DND-41 (cell line): ENCODE results near the gene APBB2.

ENCODE experiments used
- ATAC-seq: fragments of 200-7000 bp; cut with Tn5 transposase; 3 replicates; pipeline ENCODE4 v1.9.1; 2021; ENCODE audit warnings: low read depth; ENCODE audit not compliant: insufficient read depth
- DNase-seq: peaks from one replicate; pipeline ENCODE4 v3.0.0-alpha.2; 2020
- H2AFZ ChIP-seq: 2 replicates; pipeline ENCODE4 v1.6.0; 2012; ENCODE audit warnings: low read depth, low read length
- H3K27ac ChIP-seq: 2 replicates; pipeline ENCODE4 v1.5.1; 2012; ENCODE audit warnings: low read length, inconsistent platforms
- H3K27me3 ChIP-seq: fragments of 200-600 bp; sonication (generic); 2 replicates; pipeline ENCODE4 v1.6.0; 2012; ENCODE audit warnings: low read length, mild to moderate bottlenecking, inconsistent platforms; ENCODE audit not compliant: insufficient read depth, poor library complexity
- H3K36me3 ChIP-seq: 2 replicates; pipeline ENCODE4 v1.5.1; 2012; ENCODE audit warnings: low read length, inconsistent platforms; ENCODE audit not compliant: insufficient read depth
- H3K4me1 ChIP-seq: 2 replicates; pipeline ENCODE4 v1.5.1; 2012; ENCODE audit warnings: mild to moderate bottlenecking, low read length; ENCODE audit not compliant: insufficient read depth
- H3K4me2 ChIP-seq: 2 replicates; pipeline ENCODE4 v1.6.0; 2012; ENCODE audit warnings: mild to moderate bottlenecking, moderate library complexity, low read length, inconsistent platforms; ENCODE audit not compliant: insufficient read depth
- H3K4me3 ChIP-seq, 2 experiments: fragments of 200-600 bp in 1 of 2; shearing (Covaris generic) in 1 of 2; 2 replicates each; pipeline ENCODE4 v1.5.1; 2012 to 2016; ENCODE audit warnings: inconsistent platforms in 2 of 2, low read length in 2 of 2, mild to moderate bottlenecking in 2 of 2, low read depth in 1 of 2, moderate library complexity in 1 of 2
- H3K79me2 ChIP-seq: 2 replicates; pipeline ENCODE4 v1.6.0; 2012; ENCODE audit warnings: low read length, inconsistent platforms; ENCODE audit not compliant: insufficient read depth
- H3K9ac ChIP-seq: 2 replicates; pipeline ENCODE4 v1.6.0; 2012; ENCODE audit warnings: low read depth, mild to moderate bottlenecking, inconsistent platforms, low read length, moderate library complexity
- H3K9me3 ChIP-seq: 2 replicates; pipeline ENCODE4 v1.5.1; 2012; ENCODE audit warnings: low read length, moderate library complexity, mild to moderate bottlenecking, inconsistent platforms; ENCODE audit not compliant: insufficient read depth, severe bottlenecking
- H4K20me1 ChIP-seq: 2 replicates; pipeline ENCODE4 v1.6.0; 2012; ENCODE audit warnings: low read length; ENCODE audit not compliant: insufficient read depth
- EZH2 ChIP-seq: IDR thresholded peaks from 3 replicates; pipeline ENCODE4 v1.6.1; 2012; ENCODE audit warnings: borderline replicate concordance, low read depth, mild to moderate bottlenecking, moderate library complexity, low read length, inconsistent platforms; ENCODE audit not compliant: severe bottlenecking
- TF ChIP-seq, protein P1 (sequence below): IDR thresholded peaks from 2 replicates; pipeline ENCODE4 v1.5.1; 2012; ENCODE audit warnings: borderline replicate concordance, low read length, moderate library complexity, mild to moderate bottlenecking; ENCODE audit not compliant: poor library complexity, severe bottlenecking; ENCODE audit errors: extremely low read depth

Gene APBB2

DNA sequence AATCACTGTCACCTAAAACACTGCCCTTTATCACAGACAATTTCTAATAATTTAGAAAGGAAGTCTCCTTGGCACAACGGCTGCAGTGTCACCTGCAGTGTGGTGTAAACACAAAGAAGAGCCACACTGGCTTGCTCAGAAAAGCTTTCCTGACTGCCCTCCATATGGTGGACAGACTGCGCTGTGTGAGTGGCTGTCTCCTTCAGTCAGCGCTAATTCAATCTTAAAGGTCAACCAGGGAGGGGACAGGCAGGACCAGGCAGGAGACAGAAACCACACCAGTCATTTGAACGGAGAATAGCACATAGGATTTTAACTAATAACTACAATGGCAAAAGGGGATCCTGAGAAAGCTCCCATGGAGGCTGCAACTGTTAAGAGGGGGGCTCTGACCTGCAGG is 332.5 kb downstream of the APBB2 start:
- H4K20me1 ChIP-seq: no peaks in the 10 kb centered on the region
- DNase-seq (no peak), ATAC-seq (no peak)
- H3K79me2 ChIP-seq: no peaks in the 10 kb centered on the region
- H3K27me3 ChIP-seq: peaks cover 9% of the 10 kb centered on the region
- H3K9me3 ChIP-seq: no peaks in the 10 kb centered on the region
- no peak overlapping the region for H3K4me3 ChIP-seq
- no peak for TF ChIP-seq EZH2
- TF ChIP-seq, protein P1, sequence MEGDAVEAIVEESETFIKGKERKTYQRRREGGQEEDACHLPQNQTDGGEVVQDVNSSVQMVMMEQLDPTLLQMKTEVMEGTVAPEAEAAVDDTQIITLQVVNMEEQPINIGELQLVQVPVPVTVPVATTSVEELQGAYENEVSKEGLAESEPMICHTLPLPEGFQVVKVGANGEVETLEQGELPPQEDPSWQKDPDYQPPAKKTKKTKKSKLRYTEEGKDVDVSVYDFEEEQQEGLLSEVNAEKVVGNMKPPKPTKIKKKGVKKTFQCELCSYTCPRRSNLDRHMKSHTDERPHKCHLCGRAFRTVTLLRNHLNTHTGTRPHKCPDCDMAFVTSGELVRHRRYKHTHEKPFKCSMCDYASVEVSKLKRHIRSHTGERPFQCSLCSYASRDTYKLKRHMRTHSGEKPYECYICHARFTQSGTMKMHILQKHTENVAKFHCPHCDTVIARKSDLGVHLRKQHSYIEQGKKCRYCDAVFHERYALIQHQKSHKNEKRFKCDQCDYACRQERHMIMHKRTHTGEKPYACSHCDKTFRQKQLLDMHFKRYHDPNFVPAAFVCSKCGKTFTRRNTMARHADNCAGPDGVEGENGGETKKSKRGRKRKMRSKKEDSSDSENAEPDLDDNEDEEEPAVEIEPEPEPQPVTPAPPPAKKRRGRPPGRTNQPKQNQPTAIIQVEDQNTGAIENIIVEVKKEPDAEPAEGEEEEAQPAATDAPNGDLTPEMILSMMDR: no peak
- H3K4me1 ChIP-seq: no peaks in the 10 kb centered on the region
- H2AFZ ChIP-seq: no peak overlapping the region
- H3K36me3 ChIP-seq: no peaks in the 10 kb centered on the region
- H3K27ac ChIP-seq: no peak overlapping the region
- H3K9ac ChIP-seq: no peak overlapping the region
- no peak overlapping the region for H3K4me2 ChIP-seq

DNA sequence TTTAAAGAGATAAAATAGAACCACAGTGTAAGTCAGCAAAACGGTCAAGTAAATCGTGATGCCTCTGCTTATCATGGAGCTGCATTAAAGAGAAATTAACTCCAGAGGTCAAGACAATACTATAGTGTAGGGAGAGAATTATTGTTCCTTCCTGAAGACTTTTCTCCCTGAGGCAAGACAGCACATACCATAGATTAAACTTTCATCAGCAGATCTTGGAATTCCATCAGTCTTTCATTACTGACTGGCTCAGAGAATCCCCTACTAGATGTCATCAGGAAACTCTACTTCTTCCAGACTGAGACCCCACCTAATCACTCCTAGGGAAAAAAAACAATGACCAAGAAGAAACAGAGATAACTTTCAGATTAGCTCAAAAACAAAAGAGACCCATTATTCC is 333.2 kb downstream of the APBB2 start:
- Histone ChIP-seq H3K79me2 (no peaks in the 10 kb centered on the region), H3K27ac (no peak overlapping the region), H3K36me3 (no peaks in the 10 kb centered on the region), H3K9ac (no peak overlapping the region), H3K4me1 (no peaks in the 10 kb centered on the region), H4K20me1 (no peaks in the 10 kb centered on the region), H2AFZ (no peak overlapping the region), H3K27me3 (peaks cover 9% of the 10 kb centered on the region), H3K4me2 (no peak overlapping the region), H3K4me3 (no peak overlapping the region), H3K9me3 (no peaks in the 10 kb centered on the region)
- DNase-seq (no peak), ATAC-seq (no peak)
- TF ChIP-seq EZH2: no peak
- TF ChIP-seq, protein P1: no peak

DNA sequence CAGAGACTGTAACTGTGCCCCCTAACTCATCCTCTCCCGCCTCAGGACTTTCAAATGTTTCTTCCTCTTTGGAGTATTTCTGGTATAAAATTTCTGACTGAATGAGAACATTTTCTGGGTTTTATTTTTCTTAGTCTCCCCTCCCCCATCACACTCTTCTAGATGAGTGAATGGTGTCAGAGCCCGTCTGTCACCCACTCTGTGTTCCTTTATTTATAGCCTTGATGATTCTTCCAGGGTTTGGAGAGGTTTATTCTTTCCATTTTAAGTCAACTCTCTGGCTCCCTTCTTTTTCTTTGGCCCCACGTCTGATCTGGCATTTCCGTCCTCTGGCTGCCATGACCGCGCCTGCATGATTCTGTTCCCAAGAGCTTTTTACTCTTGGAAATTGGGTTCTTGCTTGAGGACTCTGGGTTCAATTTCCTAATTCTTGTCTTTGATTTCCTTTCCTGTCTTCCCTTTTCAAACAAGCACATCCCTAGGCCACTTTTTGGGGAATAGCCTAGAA is 335.7 kb downstream of the APBB2 start:
- ATAC-seq (no peak), DNase-seq (no peak)
- Histone ChIP-seq H3K36me3 (no peaks in the 10 kb centered on the region), H3K79me2 (no peaks in the 10 kb centered on the region), H3K27ac (no peak overlapping the region), H2AFZ (no peak overlapping the region), H3K4me2 (no peak overlapping the region), H3K9ac (no peak overlapping the region), H3K27me3 (no peaks in the 10 kb centered on the region), H3K9me3 (no peaks in the 10 kb centered on the region), H4K20me1 (no peaks in the 10 kb centered on the region), H3K4me3 (no peak overlapping the region), H3K4me1 (no peaks in the 10 kb centered on the region)
- no peak for TF ChIP-seq EZH2
- TF ChIP-seq, protein P1: no peak

DNA sequence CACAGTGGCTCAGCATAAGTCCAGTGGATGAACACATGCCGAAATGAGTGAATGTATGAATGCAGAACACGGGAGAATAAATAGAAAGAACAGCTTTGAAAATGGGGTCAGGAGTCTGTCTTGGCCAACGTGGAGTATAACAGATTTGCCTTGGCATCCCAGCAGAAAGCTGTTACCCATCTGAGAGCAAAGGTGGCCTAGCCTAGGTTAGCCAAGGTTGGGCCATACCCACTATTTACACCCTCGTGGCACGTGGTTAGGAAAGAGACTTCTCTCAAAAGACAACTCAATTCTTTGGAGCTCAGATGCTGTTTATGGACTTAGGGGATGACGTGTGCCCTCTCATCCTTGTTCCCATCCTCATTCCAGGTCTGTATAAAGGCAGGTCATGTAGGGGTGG is 337.3 kb downstream of the APBB2 start:
- DNase-seq (no peak), ATAC-seq (no peak)
- H3K9me3 ChIP-seq: no peaks in the 10 kb centered on the region

More for the DNA sequence above, 337.3 kb downstream of the APBB2 start:
- H3K36me3 ChIP-seq: no peaks in the 10 kb centered on the region
- no peak overlapping the region for H3K27ac ChIP-seq
- TF ChIP-seq, protein P1: no peak
- TF ChIP-seq EZH2: no peak
- no peaks in the 10 kb centered on the region for H3K27me3 ChIP-seq
- H3K9ac ChIP-seq: no peak overlapping the region
- H3K79me2 ChIP-seq: no peaks in the 10 kb centered on the region
- no peaks in the 10 kb centered on the region for H3K4me1 ChIP-seq
- no peak overlapping the region for H3K4me2 ChIP-seq
- no peaks in the 10 kb centered on the region for H4K20me1 ChIP-seq
- no peak overlapping the region for H3K4me3 ChIP-seq
- H2AFZ ChIP-seq: no peak overlapping the region
